CD14-positive monocyte (primary cell): Measurements from ENCODE around the gene DVL3. TPM values are rescaled to one million over a fixed set of nuclear protein-coding genes. Genes with fewer than 3 reads are reported as not detected.

Source experiments
- DNase-seq, 3 donors: peaks; one replicate each; pipeline ENCODE4 v3.0.0-alpha.2; 2011 to 2022
- H2AFZ ChIP-seq: 2 replicates; pipeline ENCODE4 v1.6.0; 2012; ENCODE audit warnings: mild to moderate bottlenecking, low read depth, low read length, inconsistent platforms; ENCODE audit not compliant: insufficient read depth, poor library complexity, severe bottlenecking
- H3K27ac ChIP-seq, 2 donors: 1 replicate in 1 of 2; 2 replicates in 1 of 2; pipeline ENCODE4 v1.5.1; 2012 to 2013; ENCODE audit warnings: low read length in 2 of 2, control low read depth in 1 of 2, inconsistent platforms in 1 of 2, low read depth in 1 of 2, mild to moderate bottlenecking in 1 of 2
- H3K27me3 ChIP-seq, 2 donors: one replicate each; pipeline versions ENCODE4 v1.6.0 to v1.6.1; 2011 to 2013; ENCODE audit warnings: low read length in 2 of 2; ENCODE audit not compliant: control insufficient read depth in 2 of 2, insufficient read depth in 2 of 2
- H3K36me3 ChIP-seq, 2 donors: replicated peaks in 1 of 2; 1 replicate in 1 of 2; 2 replicates in 1 of 2; pipeline versions ENCODE4 v1.5.1 to v1.6.1; 2012 to 2013; ENCODE audit warnings: low read length in 2 of 2, control low read depth in 1 of 2, inconsistent platforms in 1 of 2, mild to moderate bottlenecking in 1 of 2; ENCODE audit not compliant: insufficient read depth in 2 of 2, control insufficient read depth in 1 of 2
- H3K4me1 ChIP-seq, 2 donors: 1 replicate in 1 of 2; 2 replicates in 1 of 2; pipeline versions ENCODE4 v1.5.1 to v1.6.1; 2012 to 2013; ENCODE audit warnings: low read length in 2 of 2, control low read depth in 1 of 2, inconsistent platforms in 1 of 2, mild to moderate bottlenecking in 1 of 2, moderate library complexity in 1 of 2; ENCODE audit not compliant: insufficient read depth in 2 of 2, control insufficient read depth in 1 of 2
- H3K4me2 ChIP-seq: replicated peaks from 2 replicates; pipeline ENCODE3; 2012; ENCODE audit warnings: low read length, moderate library complexity, mild to moderate bottlenecking; ENCODE audit not compliant: poor library complexity, severe bottlenecking; ENCODE audit errors: extremely low read depth
- H3K4me3 ChIP-seq, 3 experiments: fragments of 200-600 bp in 1 of 3; sonication (generic) in 1 of 3; replicated peaks in 1 of 3; 1 replicate in 2 of 3; 2 replicates in 1 of 3; pipeline ENCODE4 v1.5.1; 2011 to 2013; ENCODE audit warnings: low read length in 3 of 3, mild to moderate bottlenecking in 3 of 3, control low read depth in 2 of 3, low read depth in 2 of 3, inconsistent platforms in 1 of 3, moderate library complexity in 1 of 3
- H3K79me2 ChIP-seq: 2 replicates; pipeline ENCODE4 v1.6.0; 2012; ENCODE audit warnings: mild to moderate bottlenecking, control low read depth, inconsistent platforms, low read length, moderate library complexity; ENCODE audit not compliant: insufficient read depth
- H3K9ac ChIP-seq: 2 replicates; pipeline ENCODE4 v1.6.0; 2017; ENCODE audit warnings: low read length, mild to moderate bottlenecking; ENCODE audit not compliant: insufficient read depth, poor library complexity, severe bottlenecking
- H3K9me3 ChIP-seq, 2 donors: replicated peaks in 1 of 2; 1 replicate in 1 of 2; 2 replicates in 1 of 2; pipeline versions ENCODE4 v1.5.1 to v1.6.1; 2012 to 2013; ENCODE audit warnings: low read length in 2 of 2, control low read depth in 1 of 2; ENCODE audit not compliant: control insufficient read depth in 1 of 2, insufficient read depth in 1 of 2
- H4K20me1 ChIP-seq: 2 replicates; pipeline ENCODE4 v1.6.0; 2012; ENCODE audit warnings: mild to moderate bottlenecking, low read length, control low read depth, moderate library complexity; ENCODE audit not compliant: insufficient read depth
- H3K27ac Mint-ChIP-seq, 7 donors: one replicate each; pipeline ENCODE4 v1.8.0; 2020; ENCODE audit warnings: mild to moderate bottlenecking in 7 of 7, mixed read lengths in 7 of 7, moderate library complexity in 6 of 7, inconsistent platforms in 2 of 7
- H3K27me3 Mint-ChIP-seq, 3 donors: one replicate each; pipeline ENCODE4 v1.8.0; 2021 to 2022; ENCODE audit warnings: low read depth in 3 of 3, mild to moderate bottlenecking in 3 of 3, mixed read lengths in 3 of 3, moderate library complexity in 3 of 3, inconsistent platforms in 1 of 3
- H3K36me3 Mint-ChIP-seq, 2 donors: one replicate each; pipeline ENCODE4 v1.8.0; 2020; ENCODE audit warnings: mixed read lengths in 2 of 2, inconsistent platforms in 1 of 2, mild to moderate bottlenecking in 1 of 2
- H3K4me1 Mint-ChIP-seq: one replicate; pipeline ENCODE4 v1.8.0; 2020; ENCODE audit warnings: mild to moderate bottlenecking, mixed read lengths
- H3K4me3 Mint-ChIP-seq, 2 donors: one replicate each; pipeline ENCODE4 v1.8.0; 2020; ENCODE audit warnings: mild to moderate bottlenecking in 2 of 2, mixed read lengths in 2 of 2, moderate library complexity in 1 of 2
- H3K9me3 Mint-ChIP-seq, 7 donors: one replicate each; pipeline ENCODE4 v1.8.0; 2020 to 2022; ENCODE audit warnings: mixed read lengths in 7 of 7, mild to moderate bottlenecking in 6 of 7, moderate library complexity in 6 of 7, inconsistent platforms in 2 of 7
- WGBS: methylation state at CpG from one replicate; pipeline ENCODE4 v1.1.5; 2013; ENCODE audit warnings: missing lambda C conversion rate; ENCODE audit not compliant: insufficient coverage; 5-methylcytosine and 5-hydroxymethylcytosine counted together
- intact Hi-C, 2 donors: fragments of 100-400 bp; cut with micrococcal nuclease; formaldehyde crosslinking; loops; one replicate each; pipeline versions ENCODE4 v1.15.0 to v1.15.1; 2023
- polyA plus RNA-seq, 3 donors: library from polyadenylated mRNA; depleted of rRNA in 1 of 3; unstranded in 2 of 3; stranded (reverse) in 1 of 3; fragments of 300-500 nt in 2 of 3; fragments of >200 nt in 1 of 3; fragmentation: Illumina TruSeq in 2 of 3; gene quantifications; 1 replicate in 2 of 3; 2 replicates in 1 of 3; pipeline ENCODE4 v1.2.3, GENCODE V29; 2012 to 2021
- TF ChIP-seq, protein P1 (sequence below): fragments of 200-600 bp; IDR thresholded peaks from one replicate; pipeline ENCODE4 v1.8.0; 2022; ENCODE audit warnings: antibody characterized with exemption, mild to moderate bottlenecking

Gene DVL3
- polyA plus RNA-seq, 3 donors: 4.5 to 42.1 (median 9.4) TPM

- Histone ChIP-seq H3K4me3 (no peak overlapping the region), H2AFZ (no peak overlapping the region), H3K79me2 (no peaks in the 10 kb centered on the region), H3K27ac (no peak overlapping the region), H3K36me3 (peaks cover 56 to 60% of the 10 kb centered on the region in 2 donors), H3K27me3 (no peaks in the 10 kb centered on the region), H3K4me2 (no peak overlapping the region), H3K9me3 (no peaks in the 10 kb centered on the region), H3K4me1 (no peaks in the 10 kb centered on the region), H4K20me1 (peaks cover 7% of the 10 kb centered on the region), H3K9ac (no peak overlapping the region)
- peaks cover 2% of the 10 kb centered on the region for H3K4me1 Mint-ChIP-seq
- H3K27me3 Mint-ChIP-seq: peaks cover 0 to 2% (median 0%) of the 10 kb centered on the region in 3 donors
- peaks cover 55 to 56% of the 10 kb centered on the region in 2 donors for H3K36me3 Mint-ChIP-seq
- TF ChIP-seq, protein P1, sequence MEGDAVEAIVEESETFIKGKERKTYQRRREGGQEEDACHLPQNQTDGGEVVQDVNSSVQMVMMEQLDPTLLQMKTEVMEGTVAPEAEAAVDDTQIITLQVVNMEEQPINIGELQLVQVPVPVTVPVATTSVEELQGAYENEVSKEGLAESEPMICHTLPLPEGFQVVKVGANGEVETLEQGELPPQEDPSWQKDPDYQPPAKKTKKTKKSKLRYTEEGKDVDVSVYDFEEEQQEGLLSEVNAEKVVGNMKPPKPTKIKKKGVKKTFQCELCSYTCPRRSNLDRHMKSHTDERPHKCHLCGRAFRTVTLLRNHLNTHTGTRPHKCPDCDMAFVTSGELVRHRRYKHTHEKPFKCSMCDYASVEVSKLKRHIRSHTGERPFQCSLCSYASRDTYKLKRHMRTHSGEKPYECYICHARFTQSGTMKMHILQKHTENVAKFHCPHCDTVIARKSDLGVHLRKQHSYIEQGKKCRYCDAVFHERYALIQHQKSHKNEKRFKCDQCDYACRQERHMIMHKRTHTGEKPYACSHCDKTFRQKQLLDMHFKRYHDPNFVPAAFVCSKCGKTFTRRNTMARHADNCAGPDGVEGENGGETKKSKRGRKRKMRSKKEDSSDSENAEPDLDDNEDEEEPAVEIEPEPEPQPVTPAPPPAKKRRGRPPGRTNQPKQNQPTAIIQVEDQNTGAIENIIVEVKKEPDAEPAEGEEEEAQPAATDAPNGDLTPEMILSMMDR: no peak
- WGBS: 85% methylated on average over 5 of the region's 8 CpGs
- no peak overlapping the region for H3K4me3 Mint-ChIP-seq
- H3K27ac Mint-ChIP-seq: no peak overlapping the region
- intact Hi-C loops: loop anchor here in 1 of 2 donors (10.0 kb wide), 1 partner anchor 251 kb away; no protein-coding TSS in a partner anchor
- DNase-seq: no peak
- H3K9me3 Mint-ChIP-seq: peaks cover 0 to 1% (median 0%) of the 10 kb centered on the region in 7 donors
Observed at GRCh38 chr3:184145751-184146270, 9.4 kb upstream of the DVL3 start.

DNA sequence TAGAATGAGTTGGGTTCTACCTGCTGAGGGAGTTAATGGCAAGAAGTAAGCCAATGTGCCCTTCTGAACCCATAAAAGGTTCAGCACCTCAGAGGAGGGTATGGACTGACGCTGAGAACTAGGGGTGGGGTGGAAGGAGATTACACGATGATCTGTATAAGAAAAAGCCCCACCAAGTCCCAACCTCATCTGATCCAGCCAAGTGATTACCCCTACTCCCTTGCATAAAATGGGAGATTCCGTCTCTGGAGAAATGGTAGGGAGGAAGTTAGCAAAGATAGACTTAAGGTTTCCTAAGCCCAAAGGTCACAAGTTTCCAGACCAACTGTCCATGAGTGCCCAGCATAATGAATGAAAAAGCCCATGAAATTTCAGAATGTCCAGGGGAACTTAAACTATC is 7.1 kb upstream of the DVL3 start:
- DNase-seq: peak in 1 of 3 donors; percentile 66
- H3K4me3 Mint-ChIP-seq: no peak overlapping the region
- Histone ChIP-seq H2AFZ (no peak overlapping the region), H3K9ac (no peak overlapping the region), H3K4me1 (no peaks in the 10 kb centered on the region), H3K79me2 (no peaks in the 10 kb centered on the region), H4K20me1 (no peaks in the 10 kb centered on the region), H3K4me2 (no peak overlapping the region), H3K27me3 (no peaks in the 10 kb centered on the region), H3K9me3 (no peaks in the 10 kb centered on the region), H3K4me3 (no peak overlapping the region), H3K36me3 (peaks cover 33 to 37% of the 10 kb centered on the region in 2 donors), H3K27ac (no peak overlapping the region)
- no peaks in the 10 kb centered on the region for H3K9me3 Mint-ChIP-seq
- TF ChIP-seq, protein P1: no peak
- intact Hi-C loops: loop anchor here in 1 of 2 donors (10.0 kb wide), 1 partner anchor 253 kb away; no protein-coding TSS in a partner anchor
- peaks cover 0 to 4% (median 2%) of the 10 kb centered on the region in 3 donors for H3K27me3 Mint-ChIP-seq
- H3K27ac Mint-ChIP-seq: peak overlapping the region in 1 of 7 donors; percentile 8
- H3K36me3 Mint-ChIP-seq: peaks cover 33 to 34% of the 10 kb centered on the region in 2 donors
- WGBS: no CpG with 5 or more reads among the region's 3 CpGs
- peaks cover 2% of the 10 kb centered on the region for H3K4me1 Mint-ChIP-seq
